SK-N-SH (cell line): Measurements from ENCODE around the gene RHOA. TPM values are rescaled to one million over a fixed set of nuclear protein-coding genes. Genes with fewer than 3 reads are reported as not detected.

ENCODE experiments used
- CTCF ChIA-PET: fragments of 300-600, 350-600 bp; formaldehyde crosslinking; extraction: SDS; loops from one replicate; lab custom pipeline; 2021; lab: Yijun Ruan, JAX
- POLR2A ChIA-PET: fragments of 350-600 bp; sonication (Branson Sonifier 250); formaldehyde crosslinking; extraction: SDS; loops from one replicate; lab custom pipeline; 2020; ENCODE audit warnings: antibody characterized with exemption, inconsistent platforms; lab: Yijun Ruan, JAX
- DNase-seq: peaks from one replicate; pipeline ENCODE4 v3.0.0; 2012
- H2AFZ ChIP-seq: fragments of 200-600 bp; sonication (generic); 2 replicates; pipeline ENCODE4 v1.8.1; 2016; ENCODE audit warnings: antibody characterized with exemption, mild to moderate bottlenecking, low read depth
- H3F3A ChIP-seq: fragments of 200-600 bp; sonication (generic); replicated peaks from 2 replicates; pipeline ENCODE3; 2016; ENCODE audit warnings: antibody characterized with exemption, mild to moderate bottlenecking; ENCODE audit not compliant: insufficient read depth
- H3K27ac ChIP-seq, 2 experiments: fragments of 200-500 bp in 1 of 2; fragments of 200-600 bp in 1 of 2; sonication (Bioruptor generic) in 1 of 2; sonication (generic), shearing (Covaris generic) in 1 of 2; 2 replicates each; pipeline versions ENCODE4 v1.5.1 to v1.6.1; 2014 to 2016; ENCODE audit warnings: low read depth in 2 of 2, inconsistent platforms in 1 of 2, low read length in 1 of 2, mild to moderate bottlenecking in 1 of 2, mixed read lengths in 1 of 2
- H3K27me3 ChIP-seq: fragments of 200-600 bp; sonication (generic), shearing (Covaris generic); 2 replicates; pipeline ENCODE4 v1.6.1; 2016; ENCODE audit warnings: mixed run types; ENCODE audit not compliant: insufficient read depth
- H3K36me3 ChIP-seq, 2 experiments: fragments of 200-500 bp in 1 of 2; fragments of 200-600 bp in 1 of 2; sonication (Bioruptor generic) in 1 of 2; sonication (generic) in 1 of 2; replicated peaks in 1 of 2; 2 replicates each; pipeline versions ENCODE3 to v1.5.1; 2014 to 2016; ENCODE audit warnings: low read length in 1 of 2, mild to moderate bottlenecking in 1 of 2; ENCODE audit not compliant: insufficient read depth in 2 of 2, control insufficient read depth in 1 of 2
- H3K4me1 ChIP-seq, 2 experiments: fragments of 200-500 bp in 1 of 2; fragments of 200-600 bp in 1 of 2; sonication (Bioruptor generic) in 1 of 2; sonication (generic), shearing (Covaris generic) in 1 of 2; 2 replicates each; pipeline versions ENCODE4 v1.5.1 to v1.6.1; 2014 to 2016; ENCODE audit warnings: low read depth in 1 of 2, low read length in 1 of 2, mixed run types in 1 of 2; ENCODE audit not compliant: insufficient read depth in 2 of 2, control insufficient read depth in 1 of 2
- H3K4me2 ChIP-seq: fragments of 200-600 bp; sonication (generic), shearing (Covaris generic); 2 replicates; pipeline ENCODE4 v1.6.1; 2017; ENCODE audit warnings: mixed run types
- H3K4me3 ChIP-seq, 2 experiments: fragments of 200-500 bp in 1 of 2; fragments of 200-600 bp in 1 of 2; sonication (Bioruptor generic) in 1 of 2; sonication (generic), shearing (Covaris generic) in 1 of 2; 2 replicates each; pipeline versions ENCODE4 v1.5.1 to v1.8.1; 2014 to 2016; ENCODE audit warnings: low read depth in 2 of 2, inconsistent platforms in 1 of 2, low read length in 1 of 2, mild to moderate bottlenecking in 1 of 2, mixed read lengths in 1 of 2, moderate library complexity in 1 of 2
- H3K79me2 ChIP-seq: fragments of 200-600 bp; sonication (generic); 2 replicates; pipeline ENCODE4 v1.8.1; 2017; ENCODE audit warnings: mild to moderate bottlenecking; ENCODE audit not compliant: insufficient read depth
- H3K9ac ChIP-seq: fragments of 200-600 bp; sonication (generic); 2 replicates; pipeline ENCODE4 v1.6.1; 2017; ENCODE audit warnings: mixed run types
- H3K9me2 ChIP-seq: fragments of 200-600 bp; sonication (generic); 2 replicates; pipeline ENCODE4 v1.6.1; 2017; ENCODE audit warnings: mixed run types
- H3K9me3 ChIP-seq: fragments of 200-600 bp; sonication (generic); 2 replicates; pipeline ENCODE4 v1.6.1; 2017; ENCODE audit warnings: mixed run types, mild to moderate bottlenecking, moderate library complexity
- H4K20me1 ChIP-seq: fragments of 200-600 bp; sonication (generic); 2 replicates; pipeline ENCODE4 v1.6.1; 2017; ENCODE audit warnings: mild to moderate bottlenecking, mixed run types; ENCODE audit not compliant: insufficient read depth
- CTCF ChIP-seq: fragments of 200-600 bp; sonication (generic); IDR thresholded peaks from 2 replicates; pipeline ENCODE4 v1.6.1; 2017; ENCODE audit warnings: antibody characterized with exemption, mild to moderate bottlenecking, moderate library complexity
- EZH2phosphoT487 ChIP-seq: fragments of 200-600 bp; sonication (generic); IDR thresholded peaks from 2 replicates; pipeline ENCODE4 v1.6.1; 2017; ENCODE audit warnings: low read depth, mixed run types, mild to moderate bottlenecking, antibody characterized with exemption, moderate library complexity, borderline replicate concordance
- FOXJ3 ChIP-seq: sonication (generic); formaldehyde crosslinking; IDR thresholded peaks from 2 replicates; pipeline ENCODE4 v1.5.1; 2020; ENCODE audit warnings: mild to moderate bottlenecking, missing genetic modification reagents
- SIN3A ChIP-seq: IDR thresholded peaks from 2 replicates; pipeline ENCODE4 v1.6.1; 2012; ENCODE audit warnings: low read depth, mild to moderate bottlenecking, low read length, moderate library complexity, borderline replicate concordance
- SMC3 ChIP-seq: IDR thresholded peaks from 2 replicates; pipeline ENCODE4 v1.6.1; 2012; ENCODE audit warnings: low read depth, low read length, improper control_type of control experiment
- TCF12 ChIP-seq: IDR thresholded peaks from 2 replicates; pipeline ENCODE4 v1.4.0; 2012
- USF2 ChIP-seq: fragments of 150-350 bp; IDR thresholded peaks from 2 replicates; pipeline ENCODE4 v1.6.1; 2017; ENCODE audit warnings: antibody characterized with exemption, low read length, low read depth, borderline replicate concordance
- YY1 ChIP-seq: IDR thresholded peaks from 2 replicates; pipeline ENCODE4 v1.4.0; 2012; ENCODE audit warnings: low read depth, mild to moderate bottlenecking
- WGBS: methylation state at CpG from one replicate; pipeline ENCODE4 v1.1.6; 2017; ENCODE audit warnings: low lambda C conversion rate; 5-methylcytosine and 5-hydroxymethylcytosine counted together
- polyA plus RNA-seq, 3 experiments: library from polyadenylated mRNA; depleted of rRNA; stranded (reverse); fragments of >200 nt; gene quantifications; 2 replicates each; pipeline ENCODE4 v1.2.3, GENCODE V29; 2012
- TF ChIP-seq, protein P1 (sequence below): IDR thresholded peaks from 2 replicates; pipeline ENCODE4 v1.6.1; 2012; ENCODE audit warnings: mild to moderate bottlenecking, low read depth, low read length, moderate library complexity
- TF ChIP-seq, protein P2 (sequence below): IDR thresholded peaks from 2 replicates; pipeline ENCODE4; 2012

Gene RHOA
- polyA plus RNA-seq, 1 of the 3 experiments (the other 2 are of a cell fraction): 312 TPM

DNA sequence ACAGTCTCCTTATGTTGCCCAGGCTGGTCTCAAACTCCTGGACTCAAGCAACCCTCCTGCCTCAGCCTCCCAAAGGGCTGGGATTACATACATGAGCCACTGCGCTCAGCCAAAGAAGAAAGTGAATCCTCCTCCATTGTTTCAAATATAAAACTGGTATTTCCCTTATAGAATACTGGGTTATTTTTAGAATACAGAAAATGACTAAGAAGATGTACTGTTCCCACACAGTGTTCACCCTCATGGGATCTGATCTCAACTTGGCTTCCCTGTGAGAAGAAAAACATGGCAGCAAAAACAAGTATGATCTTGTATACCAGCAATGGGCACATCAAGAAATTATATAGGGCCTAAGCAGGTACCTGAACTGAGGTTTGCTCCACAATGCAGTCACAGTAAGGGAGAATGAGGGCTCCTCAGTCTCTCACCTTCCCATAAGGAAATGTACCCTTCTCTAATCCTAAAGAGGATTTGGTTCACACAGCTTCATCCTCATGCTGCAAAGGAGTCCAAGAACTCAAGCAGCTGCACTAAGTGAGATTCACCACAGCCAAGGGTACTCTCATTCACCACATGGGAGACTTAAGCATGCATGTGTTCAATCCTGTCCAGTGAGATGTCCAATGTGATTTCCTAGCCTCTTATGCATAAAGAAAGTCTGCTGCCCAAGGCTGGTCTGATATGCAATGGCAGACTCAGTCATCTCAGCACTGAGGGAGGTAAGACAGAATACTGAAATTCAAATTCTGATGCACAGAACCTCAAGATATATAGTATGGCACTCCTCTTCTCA, 97.7 kb downstream of the RHOA start:
- ChIA-PET POLR2A (no interaction called here), CTCF (interaction anchor here (0.7 kb wide), 1 partner anchor 80 kb away, joined by 3 read pairs; no protein-coding TSS in a partner anchor)
- Histone ChIP-seq H3K27ac (peak overlapping the region in 1 of 2 experiments; percentile 66; a peak in 2 of 4 replicates), H3K79me2 (peaks cover 10% of the 10 kb centered on the region; the same call in 1 of the 2 replicates), H3K36me3 (peaks cover 24 to 46% of the 10 kb centered on the region in 2 experiments), H3K9ac (no peak overlapping the region), H3K9me3 (no peaks in the 10 kb centered on the region), H2AFZ (no peak overlapping the region), H3K4me1 (no peaks in the 10 kb centered on the region), H4K20me1 (no peaks in the 10 kb centered on the region), H3K4me3 (no peak overlapping the region), H3K9me2 (no peaks in the 10 kb centered on the region), H3K27me3 (no peaks in the 10 kb centered on the region), H3K4me2 (no peak overlapping the region; the same call in 1 of the 2 replicates), H3F3A (peaks cover 6% of the 10 kb centered on the region)
- WGBS: 100% methylated on average over 1 of the region's 1 CpG
- TF ChIP-seq TCF12 (no peak), CTCF (no peak), SMC3 (no peak), YY1 (no peak), EZH2phosphoT487 (no peak), FOXJ3 (CRISPR knock-in tag) (no peak), SIN3A (no peak), USF2 (no peak)
- TF ChIP-seq, protein P1, sequence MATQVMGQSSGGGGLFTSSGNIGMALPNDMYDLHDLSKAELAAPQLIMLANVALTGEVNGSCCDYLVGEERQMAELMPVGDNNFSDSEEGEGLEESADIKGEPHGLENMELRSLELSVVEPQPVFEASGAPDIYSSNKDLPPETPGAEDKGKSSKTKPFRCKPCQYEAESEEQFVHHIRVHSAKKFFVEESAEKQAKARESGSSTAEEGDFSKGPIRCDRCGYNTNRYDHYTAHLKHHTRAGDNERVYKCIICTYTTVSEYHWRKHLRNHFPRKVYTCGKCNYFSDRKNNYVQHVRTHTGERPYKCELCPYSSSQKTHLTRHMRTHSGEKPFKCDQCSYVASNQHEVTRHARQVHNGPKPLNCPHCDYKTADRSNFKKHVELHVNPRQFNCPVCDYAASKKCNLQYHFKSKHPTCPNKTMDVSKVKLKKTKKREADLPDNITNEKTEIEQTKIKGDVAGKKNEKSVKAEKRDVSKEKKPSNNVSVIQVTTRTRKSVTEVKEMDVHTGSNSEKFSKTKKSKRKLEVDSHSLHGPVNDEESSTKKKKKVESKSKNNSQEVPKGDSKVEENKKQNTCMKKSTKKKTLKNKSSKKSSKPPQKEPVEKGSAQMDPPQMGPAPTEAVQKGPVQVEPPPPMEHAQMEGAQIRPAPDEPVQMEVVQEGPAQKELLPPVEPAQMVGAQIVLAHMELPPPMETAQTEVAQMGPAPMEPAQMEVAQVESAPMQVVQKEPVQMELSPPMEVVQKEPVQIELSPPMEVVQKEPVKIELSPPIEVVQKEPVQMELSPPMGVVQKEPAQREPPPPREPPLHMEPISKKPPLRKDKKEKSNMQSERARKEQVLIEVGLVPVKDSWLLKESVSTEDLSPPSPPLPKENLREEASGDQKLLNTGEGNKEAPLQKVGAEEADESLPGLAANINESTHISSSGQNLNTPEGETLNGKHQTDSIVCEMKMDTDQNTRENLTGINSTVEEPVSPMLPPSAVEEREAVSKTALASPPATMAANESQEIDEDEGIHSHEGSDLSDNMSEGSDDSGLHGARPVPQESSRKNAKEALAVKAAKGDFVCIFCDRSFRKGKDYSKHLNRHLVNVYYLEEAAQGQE: no peak
- TF ChIP-seq, protein P2, sequence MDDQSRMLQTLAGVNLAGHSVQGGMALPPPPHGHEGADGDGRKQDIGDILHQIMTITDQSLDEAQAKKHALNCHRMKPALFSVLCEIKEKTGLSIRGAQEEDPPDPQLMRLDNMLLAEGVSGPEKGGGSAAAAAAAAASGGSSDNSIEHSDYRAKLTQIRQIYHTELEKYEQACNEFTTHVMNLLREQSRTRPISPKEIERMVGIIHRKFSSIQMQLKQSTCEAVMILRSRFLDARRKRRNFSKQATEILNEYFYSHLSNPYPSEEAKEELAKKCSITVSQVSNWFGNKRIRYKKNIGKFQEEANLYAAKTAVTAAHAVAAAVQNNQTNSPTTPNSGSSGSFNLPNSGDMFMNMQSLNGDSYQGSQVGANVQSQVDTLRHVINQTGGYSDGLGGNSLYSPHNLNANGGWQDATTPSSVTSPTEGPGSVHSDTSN: no peak
- no peak for DNase-seq
